Cardiac muscle cell (in vitro differentiated cells and primary cell): ENCODE results near the gene TMTC1. TPM values are rescaled to one million over a fixed set of nuclear protein-coding genes. Genes with fewer than 3 reads are reported as not detected.

Experiments
- DNase-seq, 2 donors: peaks; one replicate each; pipeline versions ENCODE4 v3.0.0 to v3.0.0-alpha.2; 2010 to 2017; ENCODE audit warnings: low read depth in 1 of 2, low spot score in 1 of 2
- H3K27ac ChIP-seq: fragments of 200-600 bp; sonication (generic); 2 replicates; pipeline ENCODE4 v1.5.1; 2016
- H3K27me3 ChIP-seq: fragments of 200-600 bp; sonication (generic); 2 replicates; pipeline ENCODE4 v1.6.0; 2016; ENCODE audit warnings: control low read depth
- H3K36me3 ChIP-seq: fragments of 200-600 bp; sonication (generic); 2 replicates; pipeline ENCODE4 v1.5.1; 2016; ENCODE audit warnings: control low read depth
- H3K4me1 ChIP-seq: fragments of 200-600 bp; sonication (generic); 2 replicates; pipeline ENCODE4 v1.8.1; 2017; ENCODE audit warnings: low read depth, mild to moderate bottlenecking, mixed run types
- H3K4me3 ChIP-seq: fragments of 200-600 bp; sonication (generic); 2 replicates; pipeline ENCODE4 v1.5.1; 2016; ENCODE audit warnings: mild to moderate bottlenecking
- H3K9me3 ChIP-seq: fragments of 200-600 bp; sonication (generic); 2 replicates; pipeline ENCODE4 v1.5.1; 2017; ENCODE audit warnings: low read depth, mild to moderate bottlenecking, control low read depth
- CTCF ChIP-seq: IDR thresholded peaks from 2 replicates; pipeline ENCODE4 v1.5.1; 2012; ENCODE audit warnings: low read depth, mild to moderate bottlenecking, low read length
- polyA plus RNA-seq: library from polyadenylated mRNA; unstranded; fragments of >200 nt; fragmentation: Nextera tagmentation; extraction: Ambion mirVana; gene quantifications from 2 replicates; pipeline ENCODE4 v1.2.1, GENCODE V29; 2016
- total RNA-seq: library from RNA; depleted of rRNA; stranded (reverse); fragments of >200 nt; gene quantifications from 2 replicates; pipeline ENCODE4 v1.2.3, GENCODE V29; 2016

Gene TMTC1
- total and polyA plus RNA-seq, 2 experiments from 2014 or later, result 16.0 to 25.3 TPM

- TF ChIP-seq CTCF, result no peak
- no peak for DNase-seq
- Histone ChIP-seq H3K27ac (no peak overlapping the region), H3K4me3 (no peak overlapping the region), H3K4me1 (peaks cover 44% of the 10 kb centered on the region), H3K27me3 (no peaks in the 10 kb centered on the region), H3K36me3 (no peaks in the 10 kb centered on the region), H3K9me3 (no peaks in the 10 kb centered on the region)
Measured at GRCh38 chr12:29737644-29738043, 46.1 kb downstream of the TMTC1 start.

GRCh38 chr12:29735604-29736003, 48.1 kb downstream of the TMTC1 start:
- H3K4me3 ChIP-seq, result no peak overlapping the region
- H3K27me3 ChIP-seq, result no peaks in the 10 kb centered on the region
- peaks cover 30% of the 10 kb centered on the region for H3K4me1 ChIP-seq
- no peak overlapping the region for H3K27ac ChIP-seq
- H3K9me3 ChIP-seq, result no peaks in the 10 kb centered on the region
- no peaks in the 10 kb centered on the region for H3K36me3 ChIP-seq
- DNase-seq, result no peak
- TF ChIP-seq CTCF, result no peak

GRCh38 chr12:29734734-29735133, 49.0 kb downstream of the TMTC1 start:
- Histone ChIP-seq H3K27ac (peak overlapping the region; percentile 86), H3K36me3 (no peaks in the 10 kb centered on the region), H3K27me3 (no peaks in the 10 kb centered on the region), H3K4me1 (peaks cover 30% of the 10 kb centered on the region), H3K4me3 (no peak overlapping the region), H3K9me3 (no peaks in the 10 kb centered on the region)
- no peak for TF ChIP-seq CTCF
- DNase-seq, result peak in 1 of 2 donors; percentile 24

GRCh38 chr12:29734305-29734704, 49.4 kb downstream of the TMTC1 start:
- Histone ChIP-seq H3K36me3 (no peaks in the 10 kb centered on the region), H3K27ac (peak overlapping the region; percentile 86), H3K9me3 (no peaks in the 10 kb centered on the region), H3K4me1 (peaks cover 30% of the 10 kb centered on the region), H3K27me3 (no peaks in the 10 kb centered on the region), H3K4me3 (no peak overlapping the region)
- no peak for TF ChIP-seq CTCF
- DNase-seq, result peak in 1 of 2 donors; percentile 31

DNA sequence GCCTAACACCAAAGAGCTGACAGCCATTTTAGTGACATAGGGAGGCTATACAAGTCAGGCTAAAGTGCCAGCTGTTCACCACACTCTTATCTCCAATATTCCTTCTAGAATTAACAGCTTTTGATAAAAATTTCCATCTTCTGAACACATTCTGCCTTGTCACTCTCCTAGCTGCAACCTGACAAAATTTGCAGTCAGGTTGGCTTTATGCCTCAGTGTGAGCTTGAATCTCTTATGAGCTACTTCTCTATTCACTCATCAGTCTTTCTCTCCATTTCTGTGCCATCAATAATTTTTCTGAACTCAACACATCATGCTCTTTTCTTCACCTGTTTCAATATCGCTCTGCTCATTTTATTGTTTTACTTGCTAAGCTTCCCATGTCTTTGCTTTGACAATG, 50.2 kb downstream of the TMTC1 start:
- no peaks in the 10 kb centered on the region for H3K27me3 ChIP-seq
- peak overlapping the region; percentile 86 for H3K27ac ChIP-seq
- TF ChIP-seq CTCF, result no peak
- no peaks in the 10 kb centered on the region for H3K36me3 ChIP-seq
- peaks cover 30% of the 10 kb centered on the region for H3K4me1 ChIP-seq
- H3K9me3 ChIP-seq, result no peaks in the 10 kb centered on the region
- DNase-seq, result no peak
- no peak overlapping the region for H3K4me3 ChIP-seq

- no peaks in the 10 kb centered on the region for H3K36me3 ChIP-seq
Measured at GRCh38 chr12:29733060-29733459, 50.7 kb downstream of the TMTC1 start.

More at GRCh38 chr12:29733060-29733459, 50.7 kb downstream of the TMTC1 start:
- H3K27me3 ChIP-seq, result no peaks in the 10 kb centered on the region
- TF ChIP-seq CTCF, result no peak
- no peak for DNase-seq
- no peak overlapping the region for H3K27ac ChIP-seq
- no peaks in the 10 kb centered on the region for H3K9me3 ChIP-seq
- H3K4me1 ChIP-seq, result peaks cover 30% of the 10 kb centered on the region
- H3K4me3 ChIP-seq, result no peak overlapping the region
